ENCODE measurements around the gene FRMD4A.

FRMD4A gene

DNA sequence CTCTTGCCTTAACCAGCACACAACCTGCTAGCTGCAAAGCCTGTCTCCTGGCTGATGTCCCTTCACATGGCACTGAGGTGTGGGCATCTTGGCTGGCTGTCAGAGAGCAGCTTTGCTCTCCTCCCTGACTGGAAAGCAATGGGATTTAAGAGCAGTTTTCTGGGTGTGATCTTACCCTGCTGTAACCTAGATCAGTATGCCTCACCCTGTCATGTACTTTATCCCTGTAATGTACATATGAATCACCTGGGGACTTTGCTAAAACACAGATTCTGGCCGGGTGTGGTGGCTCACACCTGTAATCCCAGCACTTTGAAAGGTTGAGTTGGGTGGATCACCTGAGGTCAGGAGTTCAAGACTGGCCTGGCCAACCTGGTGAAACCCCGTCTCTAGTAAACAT, 209.9 kb downstream of the FRMD4A start:
- Histone ChIP-seq H3K36me3 (replicated peaks; ENCODE audit: insufficient read depth, low read length) (no peaks in the 10 kb centered on the region), H3K27me3 (replicated peaks; ENCODE audit: insufficient read depth, low read length) (no peaks in the 10 kb centered on the region), H3F3A (ENCODE audit: insufficient read depth, low read length) (no peaks in the 10 kb centered on the region), H3K27ac (ENCODE audit: low read length) (no peak overlapping the region), H4K20me1 (ENCODE audit: insufficient read depth, low read length) (no peaks in the 10 kb centered on the region), H3K9ac (ENCODE audit: low read length) (no peak overlapping the region), H3K79me2 (ENCODE audit: low read length) (no peaks in the 10 kb centered on the region), H3K4me2 (ENCODE audit: low read depth, low read length) (no peak overlapping the region), H3K9me3 (replicated peaks; ENCODE audit: insufficient read depth, low read length) (no peaks in the 10 kb centered on the region), H3K4me3 (ENCODE audit: low read length) (no peak overlapping the region), H3K4me1 (ENCODE audit: low read length) (no peaks in the 10 kb centered on the region), H3K9me2 (replicated peaks; ENCODE audit: insufficient read depth, low read length) (no peaks in the 10 kb centered on the region), H2AFZ (ENCODE audit: low read length) (no peak overlapping the region)
- TF ChIP-seq EZH2 (optimal IDR thresholded peaks at IDR 0.05; ENCODE audit: low read depth, low read length), result no peak
- TF ChIP-seq CTCF (IDR thresholded peaks at IDR 0.05; ENCODE audit: low read length), result no peak
- TF ChIP-seq EZH2phosphoT487 (IDR thresholded peaks at IDR 0.05; ENCODE audit: low read length), result no peak
- no peak for DNase-seq

DNA sequence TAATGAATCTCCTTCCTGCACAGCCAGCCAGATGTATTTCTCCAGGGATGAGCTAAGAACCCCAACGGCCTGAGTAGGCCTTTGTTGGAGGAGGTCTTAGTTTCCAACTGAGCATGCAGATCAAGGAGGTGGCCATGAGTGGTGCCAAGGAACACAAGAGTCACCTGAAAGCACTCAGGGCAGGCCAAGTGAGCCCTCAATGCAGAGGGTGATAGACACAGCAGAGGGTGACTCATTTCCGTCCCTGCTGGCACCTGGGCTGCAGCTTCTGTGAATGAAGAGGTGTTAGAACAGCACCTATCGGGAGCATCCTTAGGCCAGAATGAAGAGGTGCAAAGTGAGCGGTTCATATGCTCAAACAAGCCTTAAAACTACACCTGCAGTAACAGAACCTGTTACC, 211.8 kb downstream of the FRMD4A start:
- Histone ChIP-seq H3K4me2 (ENCODE audit: low read depth, low read length) (no peak overlapping the region), H3K9me3 (replicated peaks; ENCODE audit: insufficient read depth, low read length) (no peaks in the 10 kb centered on the region), H4K20me1 (ENCODE audit: insufficient read depth, low read length) (no peaks in the 10 kb centered on the region), H3K4me3 (ENCODE audit: low read length) (no peak overlapping the region), H3K9ac (ENCODE audit: low read length) (no peak overlapping the region), H3K27ac (ENCODE audit: low read length) (no peak overlapping the region), H3K4me1 (ENCODE audit: low read length) (no peaks in the 10 kb centered on the region), H3K9me2 (replicated peaks; ENCODE audit: insufficient read depth, low read length) (no peaks in the 10 kb centered on the region), H3K27me3 (replicated peaks; ENCODE audit: insufficient read depth, low read length) (no peaks in the 10 kb centered on the region), H3K36me3 (replicated peaks; ENCODE audit: insufficient read depth, low read length) (no peaks in the 10 kb centered on the region), H3F3A (ENCODE audit: insufficient read depth, low read length) (no peaks in the 10 kb centered on the region), H2AFZ (ENCODE audit: low read length) (no peak overlapping the region), H3K79me2 (ENCODE audit: low read length) (no peaks in the 10 kb centered on the region)
- TF ChIP-seq CTCF (IDR thresholded peaks at IDR 0.05; ENCODE audit: low read length) (no peak), EZH2 (optimal IDR thresholded peaks at IDR 0.05; ENCODE audit: low read depth, low read length) (no peak), EZH2phosphoT487 (IDR thresholded peaks at IDR 0.05; ENCODE audit: low read length) (no peak)
- DNase-seq, result no peak

- Histone ChIP-seq H3K79me2 (ENCODE audit: low read length) (no peaks in the 10 kb centered on the region), H2AFZ (ENCODE audit: low read length) (no peak overlapping the region), H3K27ac (ENCODE audit: low read length) (no peak overlapping the region), H3K9me2 (replicated peaks; ENCODE audit: insufficient read depth, low read length) (no peaks in the 10 kb centered on the region), H3K4me3 (ENCODE audit: low read length) (no peak overlapping the region), H3K4me2 (ENCODE audit: low read depth, low read length) (no peak overlapping the region), H3K36me3 (replicated peaks; ENCODE audit: insufficient read depth, low read length) (no peaks in the 10 kb centered on the region), H3F3A (ENCODE audit: insufficient read depth, low read length) (no peaks in the 10 kb centered on the region), H3K9ac (ENCODE audit: low read length) (no peak overlapping the region), H3K27me3 (replicated peaks; ENCODE audit: insufficient read depth, low read length) (no peaks in the 10 kb centered on the region), H4K20me1 (ENCODE audit: insufficient read depth, low read length) (no peaks in the 10 kb centered on the region), H3K9me3 (replicated peaks; ENCODE audit: insufficient read depth, low read length) (no peaks in the 10 kb centered on the region), H3K4me1 (ENCODE audit: low read length) (no peaks in the 10 kb centered on the region)
- TF ChIP-seq EZH2 (optimal IDR thresholded peaks at IDR 0.05; ENCODE audit: low read depth, low read length), result no peak
- no peak for TF ChIP-seq CTCF (IDR thresholded peaks at IDR 0.05; ENCODE audit: low read length)
- no peak for TF ChIP-seq EZH2phosphoT487 (IDR thresholded peaks at IDR 0.05; ENCODE audit: low read length)
- DNase-seq, result no peak
Measured at GRCh38 chr10:14116837-14117236, 213.9 kb downstream of the FRMD4A start.

All from MM.1S (cell line).